ENCODE measurements around the gene MRPS30.

Gene MRPS30

GRCh38 chr5:44835693-44836092 lies 26.9 kb downstream of the MRPS30 start:
- no peak for TF ChIP-seq CTCF (conservative IDR thresholded peaks at IDR 0.05; ENCODE audit: control insufficient read depth, insufficient read depth, low read depth, low read length)
- DNase-seq (ENCODE audit: low read depth), result no peak
- H3K4me3 ChIP-seq (ENCODE audit: control insufficient read depth, low read depth, low read length), result no peak overlapping the region

DNA sequence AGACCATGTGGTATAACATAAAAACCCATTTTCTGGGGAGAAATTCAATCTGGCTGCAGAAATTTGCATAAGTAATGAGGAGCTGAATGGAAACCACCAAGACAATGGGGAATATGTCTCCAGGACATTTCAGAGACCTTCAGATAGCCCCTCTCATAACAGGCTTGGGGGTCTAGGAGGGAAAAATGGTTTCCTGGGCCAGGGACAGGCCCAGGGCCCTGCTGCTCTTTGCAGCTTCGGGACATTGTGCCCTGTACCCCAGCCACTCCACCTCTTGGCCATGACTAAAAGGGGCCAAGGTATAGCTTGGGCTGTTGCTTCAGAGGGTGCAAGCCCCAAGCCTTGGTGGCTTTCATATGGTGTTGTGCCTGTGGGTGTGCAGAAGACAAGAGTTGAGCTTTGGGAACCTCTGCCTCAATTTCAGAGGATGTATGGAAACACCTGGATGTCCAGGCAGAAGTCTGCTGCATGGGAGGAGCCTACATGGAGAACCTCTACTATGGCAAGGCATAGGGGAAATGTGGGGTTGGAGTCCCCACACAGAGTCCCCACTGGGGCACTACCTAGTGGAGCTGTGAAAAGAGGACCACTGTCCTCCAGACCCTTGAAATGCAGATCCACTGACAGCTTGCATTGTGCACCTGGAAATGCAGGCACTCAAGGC lies 30.4 kb downstream of the MRPS30 start:
- H3K4me3 ChIP-seq (ENCODE audit: control insufficient read depth, low read depth, low read length), result no peak overlapping the region
- DNase-seq (ENCODE audit: low read depth), result no peak
- TF ChIP-seq CTCF (conservative IDR thresholded peaks at IDR 0.05; ENCODE audit: control insufficient read depth, insufficient read depth, low read depth, low read length), result no peak

DNA sequence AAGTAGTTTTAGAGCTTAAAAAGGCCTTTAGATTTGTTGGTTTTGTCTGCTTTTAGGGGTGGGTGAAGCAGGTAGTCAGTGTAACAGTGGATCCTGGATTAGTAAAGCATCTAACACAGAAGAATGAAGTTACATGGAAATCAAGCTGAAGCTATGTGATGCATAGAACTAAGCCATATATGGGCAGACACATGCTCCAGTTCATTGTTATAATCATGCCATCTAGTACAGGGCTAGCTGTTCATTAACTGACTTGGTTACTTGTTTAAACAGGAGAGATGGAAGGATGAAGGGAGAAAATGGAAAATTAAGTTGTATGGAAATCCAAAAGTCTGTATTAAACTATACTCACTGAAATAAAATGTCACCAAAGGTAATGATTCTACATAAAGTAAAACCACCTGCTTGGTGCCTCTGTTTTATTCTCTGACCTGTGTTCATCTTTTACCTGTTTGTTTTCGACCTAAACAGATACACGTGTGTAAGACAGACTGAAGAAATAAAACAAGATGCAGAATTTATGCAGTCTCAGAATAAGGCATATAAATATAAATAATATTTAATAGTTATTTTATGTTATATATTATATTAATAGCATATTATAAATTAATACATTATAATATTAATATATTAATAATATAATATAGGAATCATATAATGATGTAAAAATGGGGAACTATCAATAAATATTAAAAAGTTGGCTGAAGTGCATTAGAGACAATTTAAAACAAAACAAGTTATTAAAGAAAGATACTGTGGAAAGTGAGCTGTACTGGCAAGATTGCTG lies 33.9 kb downstream of the MRPS30 start:
- H3K4me3 ChIP-seq (ENCODE audit: control insufficient read depth, low read depth, low read length), result no peak overlapping the region
- no peak for DNase-seq (ENCODE audit: low read depth)
- TF ChIP-seq CTCF (conservative IDR thresholded peaks at IDR 0.05; ENCODE audit: control insufficient read depth, insufficient read depth, low read depth, low read length), result no peak

GRCh38 chr5:44844744-44845143 lies 36.0 kb downstream of the MRPS30 start:
- TF ChIP-seq CTCF (conservative IDR thresholded peaks at IDR 0.05; ENCODE audit: control insufficient read depth, insufficient read depth, low read depth, low read length), result no peak
- DNase-seq (ENCODE audit: low read depth), result no peak
- H3K4me3 ChIP-seq (ENCODE audit: control insufficient read depth, low read depth, low read length), result no peak overlapping the region

- no peak for DNase-seq (ENCODE audit: low read depth)
- no peak overlapping the region for H3K4me3 ChIP-seq (ENCODE audit: control insufficient read depth, low read depth, low read length)
- no peak for TF ChIP-seq CTCF (conservative IDR thresholded peaks at IDR 0.05; ENCODE audit: control insufficient read depth, insufficient read depth, low read depth, low read length)
Observed at GRCh38 chr5:44845777-44846176, 37.0 kb downstream of the MRPS30 start.

DNA sequence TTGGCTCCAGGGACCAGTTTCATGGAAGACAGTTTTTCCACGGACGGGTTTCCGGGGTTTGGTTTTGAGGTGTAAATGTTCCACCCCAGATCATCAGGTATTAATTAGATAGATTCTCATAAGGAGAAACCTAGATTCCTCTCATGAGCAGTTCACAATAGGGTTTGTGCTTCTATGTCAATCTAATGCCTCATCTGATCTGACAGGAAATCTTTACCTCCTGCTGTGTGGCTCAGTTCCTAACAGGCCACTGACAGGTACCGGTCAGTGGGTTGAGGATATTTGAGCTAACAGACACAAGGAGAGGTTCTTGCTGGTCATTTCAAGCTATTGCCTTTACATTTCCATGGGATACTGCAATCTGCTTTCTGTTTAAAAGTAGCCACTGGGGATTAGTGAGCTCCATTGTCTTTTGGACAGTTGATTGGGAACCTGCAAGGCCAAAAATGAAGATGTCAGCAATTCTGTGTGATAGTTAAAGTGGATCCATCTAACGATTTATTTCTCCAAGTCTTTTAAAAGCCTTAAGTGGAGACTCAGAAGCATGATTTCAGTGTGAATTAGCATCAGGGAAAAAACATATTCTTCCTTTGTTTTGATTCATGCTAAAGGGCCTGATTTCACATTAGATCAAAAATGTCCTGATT lies 38.6 kb downstream of the MRPS30 start:
- no peak overlapping the region for H3K4me3 ChIP-seq (ENCODE audit: control insufficient read depth, low read depth, low read length)
- no peak for DNase-seq (ENCODE audit: low read depth)
- no peak for TF ChIP-seq CTCF (conservative IDR thresholded peaks at IDR 0.05; ENCODE audit: control insufficient read depth, insufficient read depth, low read depth, low read length)
